ENCODE results near the gene DMBX1. TPM values are rescaled to one million over a fixed set of nuclear protein-coding genes. Genes with fewer than 3 reads are reported as not detected.

Gene DMBX1
- total RNA-seq, 2 experiments from 2014 or later: 0.15 TPM; not detected in 1

Other genes starting within 250 kb of the DMBX1 start
- 10 to 100 TPM; 57.2 to 85.3 TPM for gene RAD54L, start 242.1 kb upstream of the DMBX1 start, total RNA-seq
- gene LRRC41, start 186.2 kb upstream of the DMBX1 start, total RNA-seq: 10 to 100 TPM; 33.4 to 44.7 TPM
- gene UQCRH, start 186.1 kb upstream of the DMBX1 start, total RNA-seq: 100 to 1,000 TPM; 279 to 302 TPM
- 10 to 100 TPM; 20.6 to 26.7 TPM for gene NSUN4, start 149.0 kb upstream of the DMBX1 start, total RNA-seq
- gene FAAH, start 95.5 kb upstream of the DMBX1 start, total RNA-seq: 1 to 10 TPM; 3.1 to 3.9 TPM
- gene KNCN, start 61.8 kb downstream of the DMBX1 start, total RNA-seq: not detected
- 10 to 100 TPM; 70.6 to 78.6 TPM for gene MKNK1, start 114.4 kb downstream of the DMBX1 start, total RNA-seq
- gene MOB3C, start 127.0 kb downstream of the DMBX1 start, total RNA-seq: 10 to 100 TPM; 18.3 to 20.7 TPM
- gene ATPAF1, start 178.5 kb downstream of the DMBX1 start, total RNA-seq: 10 to 100 TPM; 44.2 to 44.3 TPM
- gene TEX38, start 182.0 kb downstream of the DMBX1 start, total RNA-seq: not detected
- gene EFCAB14, start 229.3 kb downstream of the DMBX1 start, total RNA-seq: 10 to 100 TPM; 79.2 to 79.4 TPM